ENCODE measurements around the gene CALML3.
A peak's percentile ranks its signal among the peaks of the same experiment; 100 is the strongest.

The CALML3 gene

GRCh38 chr10:5545011-5545410, 20.2 kb downstream of the CALML3 start:
- DNase-seq: peak; percentile 15

GRCh38 chr10:5545426-5545777, 20.6 kb downstream of the CALML3 start:
- DNase-seq: no peak

DNA sequence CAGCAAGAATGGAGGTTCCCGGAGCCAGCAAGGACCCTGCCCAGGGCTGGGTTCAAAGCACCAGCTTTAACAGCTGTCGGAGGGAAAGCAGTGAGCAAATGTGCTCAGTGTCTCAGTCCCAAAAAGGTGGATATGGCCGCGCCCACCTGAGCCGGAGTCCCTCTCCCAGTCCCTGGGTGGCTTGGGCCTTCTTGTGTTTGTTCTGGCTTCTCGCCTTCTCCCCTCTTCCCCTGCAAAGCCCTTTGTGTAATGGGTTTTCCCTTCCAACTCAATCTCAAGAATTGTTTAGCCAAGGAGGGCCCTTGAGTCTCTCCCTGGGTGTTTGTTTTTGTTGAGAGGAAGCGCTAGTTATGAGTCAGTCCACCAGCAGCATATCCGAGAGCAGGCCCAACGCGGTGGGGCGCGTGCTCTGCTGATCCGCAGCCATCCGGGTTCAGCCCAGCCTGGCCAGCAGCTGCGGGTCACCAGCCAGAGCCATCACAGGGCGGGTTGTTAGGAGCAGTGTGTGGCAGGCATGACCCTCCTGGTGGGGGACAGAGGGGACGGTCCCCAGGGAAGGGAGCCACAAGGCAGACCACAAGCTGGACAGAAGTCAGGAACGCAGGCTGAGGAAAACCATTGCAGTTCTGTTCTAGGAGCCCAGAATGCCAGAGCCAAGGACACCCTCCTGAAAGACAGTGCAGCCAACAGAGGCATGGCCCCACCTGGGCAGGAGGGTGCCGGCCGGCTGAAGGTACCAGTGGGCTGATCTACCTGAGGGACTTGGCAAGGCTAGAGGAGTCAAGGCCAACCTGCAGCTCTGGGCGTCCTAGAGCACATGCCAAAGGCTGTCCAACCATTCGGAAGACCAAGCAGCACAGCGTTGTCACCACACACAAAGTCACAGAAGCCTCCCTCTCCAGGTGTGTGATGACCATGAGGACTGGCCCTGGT, 21.3 kb downstream of the CALML3 start:
- peak; percentile 38 for DNase-seq

- DNase-seq: peak; percentile 43
Measured at GRCh38 chr10:5546891-5547680, 22.3 kb downstream of the CALML3 start.

DNA sequence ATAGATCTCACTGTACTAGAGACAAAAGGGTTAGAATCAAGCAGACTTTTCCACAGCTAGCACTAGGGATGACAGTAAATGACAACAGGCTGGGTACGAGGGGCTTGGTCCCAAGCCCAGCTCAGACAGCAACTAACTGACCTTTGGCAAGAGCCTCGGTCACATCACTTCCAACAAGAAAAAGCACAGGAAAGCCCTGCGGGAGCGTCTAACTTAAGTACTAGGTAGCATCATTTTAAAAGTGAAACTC, 22.8 kb downstream of the CALML3 start:
- no peak for DNase-seq

DNA sequence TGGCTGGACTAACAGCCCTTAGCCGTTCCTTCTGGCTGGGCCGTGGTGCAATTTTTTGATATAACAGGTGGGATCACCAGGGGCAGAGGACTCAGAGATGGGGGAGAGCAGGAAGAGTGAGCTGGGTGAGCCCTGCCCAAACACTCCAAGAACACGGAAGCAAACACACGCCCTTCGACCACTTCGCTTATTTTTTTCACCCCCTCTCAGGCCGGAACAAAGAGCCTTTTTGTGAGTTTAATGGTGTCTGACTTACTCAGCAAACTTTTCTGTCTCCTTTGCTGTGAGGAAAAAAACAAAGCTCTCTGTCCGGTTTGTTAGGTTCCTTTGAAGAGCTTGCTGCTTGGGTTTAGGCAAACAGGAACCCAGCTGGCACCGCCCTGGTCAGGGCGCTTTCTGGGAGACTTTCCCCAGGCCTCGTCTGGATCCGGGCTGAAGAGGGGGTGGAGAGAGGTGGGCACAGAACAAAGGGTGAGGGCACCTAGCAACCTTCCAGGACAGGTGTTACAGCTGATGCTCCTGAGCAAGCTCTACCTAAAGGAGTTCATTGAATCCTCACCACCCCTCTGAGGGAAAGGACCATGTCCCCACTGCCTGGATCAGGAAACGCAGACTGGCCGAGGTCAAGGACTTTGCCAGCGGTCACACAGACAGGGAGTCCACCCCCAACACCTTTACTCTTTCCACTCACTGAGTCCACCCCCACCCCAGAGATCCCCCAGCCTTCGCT, 23.3 kb downstream of the CALML3 start:
- DNase-seq: no peak

DNA sequence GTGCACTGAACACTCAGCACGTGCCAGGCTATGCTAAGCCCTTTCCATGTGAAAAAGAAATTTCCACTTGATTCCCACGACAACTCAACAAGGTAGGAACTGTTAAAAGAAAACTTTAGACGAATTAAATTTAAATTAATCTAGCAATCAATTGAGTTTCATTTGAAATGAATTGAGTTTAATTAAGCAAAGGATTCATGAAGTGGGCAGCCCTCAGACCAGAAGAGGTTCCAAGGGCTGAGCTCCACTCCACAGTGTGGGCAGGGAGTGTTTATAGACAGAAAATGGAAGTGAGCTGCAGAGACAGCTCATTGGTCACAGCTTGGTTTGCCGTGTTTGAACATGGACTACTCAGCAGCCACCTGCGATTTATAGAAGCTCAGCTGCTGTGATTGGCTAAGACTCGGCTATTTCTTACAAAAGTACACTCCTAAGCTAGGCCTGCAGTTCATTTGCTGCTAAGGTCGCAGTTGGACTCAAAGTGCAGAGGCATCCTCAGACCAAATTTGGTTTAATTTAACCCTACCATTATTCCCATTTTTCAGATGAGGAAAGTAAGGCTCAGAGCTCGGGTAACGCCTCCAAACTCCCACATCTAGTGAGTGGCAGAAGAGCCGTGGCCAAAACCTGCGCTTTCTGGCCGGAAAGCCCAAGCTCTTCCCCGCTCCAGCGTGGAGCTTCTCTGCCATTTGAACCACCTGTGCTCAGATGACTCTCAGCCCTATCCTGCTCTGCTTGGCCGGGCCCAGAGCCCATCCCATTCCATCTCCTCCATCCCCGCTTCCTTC, 24.9 kb downstream of the CALML3 start:
- DNase-seq: no peak

DNA sequence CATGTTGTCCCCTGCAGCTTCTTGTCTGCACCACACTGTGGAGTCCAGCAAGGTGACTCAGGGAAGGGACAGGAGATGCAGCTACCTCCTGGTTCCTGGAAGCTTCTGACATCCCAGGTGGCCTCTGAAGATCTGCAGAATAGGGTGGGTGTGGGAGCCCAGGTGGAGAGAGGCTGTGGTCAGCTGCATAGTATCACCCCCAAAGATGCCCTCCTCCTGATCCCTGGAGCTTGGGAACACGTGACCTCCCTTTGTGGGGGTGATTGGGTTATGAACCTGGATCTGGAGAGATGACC, 25.4 kb downstream of the CALML3 start:
- DNase-seq: no peak

DNA sequence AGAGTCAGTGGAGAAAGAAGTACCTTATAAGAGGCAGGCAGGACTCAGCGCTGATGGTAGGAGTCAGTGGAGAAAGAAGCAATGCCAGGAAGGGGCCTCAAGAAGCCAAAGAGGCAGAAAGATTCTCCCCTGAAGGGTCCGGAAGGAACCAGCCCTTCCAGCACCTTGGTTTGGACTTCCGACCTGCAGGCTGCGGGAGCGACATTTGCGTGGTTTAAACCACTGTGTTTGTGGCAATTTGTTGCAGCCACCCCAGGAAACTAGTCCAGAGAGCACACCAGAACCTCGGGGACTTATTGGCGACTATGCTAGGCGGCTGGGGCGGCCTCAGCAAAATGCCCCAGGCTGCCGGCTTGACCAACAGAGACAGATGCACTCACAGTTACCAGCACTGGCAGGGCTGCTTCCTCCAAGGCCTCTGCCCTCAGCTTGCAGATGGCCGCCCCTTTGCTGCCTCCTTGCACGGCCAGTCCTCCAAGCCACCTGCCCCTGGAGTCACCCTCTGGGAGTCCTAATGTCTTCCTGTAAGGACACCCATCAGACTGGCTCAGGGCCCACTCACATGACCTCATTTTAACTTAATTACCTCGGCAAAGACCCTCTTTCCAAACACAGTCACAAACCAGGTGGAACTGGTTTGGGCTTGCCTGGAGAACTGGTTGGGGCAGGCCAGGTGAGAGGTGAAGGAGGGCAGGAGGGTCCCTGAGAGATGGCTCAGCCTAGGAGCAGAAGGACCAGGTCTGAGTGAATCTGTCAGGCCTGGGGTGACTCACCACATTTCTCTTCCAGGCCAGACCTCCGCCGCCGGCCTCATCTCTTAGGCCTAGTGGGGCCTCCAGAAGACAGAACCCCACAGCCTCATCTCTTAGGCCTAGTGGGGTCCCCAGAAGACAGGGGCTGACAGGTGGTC, 26.1 kb downstream of the CALML3 start:
- no peak for DNase-seq

DNA sequence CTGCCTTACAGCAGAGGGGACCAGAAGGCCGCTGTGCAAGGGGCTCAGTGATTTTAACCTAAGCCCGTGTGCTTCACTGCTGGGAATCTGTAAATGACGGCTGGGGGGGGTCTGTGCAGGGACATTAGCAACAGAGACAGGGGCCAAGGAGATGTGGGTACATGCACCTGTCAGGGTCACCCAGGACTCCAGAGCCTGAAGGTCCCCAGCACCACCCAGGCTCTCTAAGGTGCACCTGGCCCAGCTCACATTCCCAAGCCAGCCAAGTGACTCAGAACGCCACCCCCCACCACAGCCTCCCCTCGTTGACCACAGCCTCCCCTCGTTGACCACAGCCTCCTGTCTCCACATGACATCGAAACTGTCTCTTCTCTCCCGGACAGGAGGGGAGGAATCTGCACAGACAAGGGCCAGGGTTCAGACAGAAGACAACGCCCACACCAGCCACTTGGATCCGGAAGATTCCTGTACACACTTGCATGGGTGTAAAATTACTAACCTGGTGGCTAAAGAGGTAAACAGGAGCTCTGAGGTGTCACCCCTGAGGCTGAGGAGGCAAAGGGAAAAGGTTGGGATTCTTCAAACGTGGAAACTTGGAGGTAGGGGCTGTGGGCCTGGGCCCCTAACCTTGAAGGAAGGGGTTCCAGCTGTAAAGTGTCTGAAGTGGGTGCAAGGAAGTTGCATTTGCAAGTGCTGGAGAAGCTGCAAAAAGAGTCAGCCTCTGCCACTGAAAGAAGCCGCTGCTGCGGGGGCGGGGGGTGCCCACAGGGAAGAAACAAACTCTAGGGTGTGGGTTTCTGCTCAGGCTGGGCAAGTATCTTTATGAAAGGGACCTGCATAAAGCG, 27.0 kb downstream of the CALML3 start:
- peak; percentile 86 for DNase-seq

- DNase-seq: no peak
Measured at GRCh38 chr10:5552376-5553321, 27.9 kb downstream of the CALML3 start.

DNA sequence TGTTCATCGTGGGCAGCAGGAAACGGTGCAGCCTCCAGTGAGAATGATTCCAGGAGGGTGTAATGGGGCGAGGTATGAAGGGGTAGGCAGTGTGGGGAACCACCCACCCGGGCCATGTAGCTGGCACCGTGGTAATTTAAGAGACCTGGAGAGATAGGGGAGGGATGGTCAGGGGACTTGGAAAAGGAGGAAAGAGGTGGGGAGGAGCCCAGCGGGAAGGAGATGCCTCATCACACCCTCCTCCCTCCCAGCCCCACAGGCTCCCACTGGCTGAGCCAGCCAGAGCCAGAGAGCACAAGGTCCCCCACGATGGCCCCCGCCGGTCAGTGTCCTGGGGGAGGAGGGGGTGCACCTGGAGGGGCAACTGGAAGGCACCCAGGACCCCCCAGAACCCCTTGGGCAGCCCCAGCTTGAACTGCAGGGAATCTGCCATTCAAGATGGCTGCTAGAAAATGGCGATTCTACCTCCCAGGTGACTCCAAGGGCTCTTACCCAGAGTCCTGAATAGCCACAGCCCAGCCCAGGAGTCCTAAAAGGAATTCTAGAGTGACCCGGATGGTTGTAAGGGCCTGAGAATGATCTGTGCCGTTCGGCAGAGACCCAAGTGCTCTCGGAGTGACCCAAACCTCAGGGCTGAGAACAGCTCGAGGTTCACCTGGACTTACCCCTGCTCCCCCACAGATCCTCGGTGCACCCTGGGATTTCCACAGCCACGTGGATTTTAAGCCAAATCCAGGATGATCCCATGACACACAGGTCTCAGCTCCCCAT, 28.8 kb downstream of the CALML3 start:
- no peak for DNase-seq

DNA sequence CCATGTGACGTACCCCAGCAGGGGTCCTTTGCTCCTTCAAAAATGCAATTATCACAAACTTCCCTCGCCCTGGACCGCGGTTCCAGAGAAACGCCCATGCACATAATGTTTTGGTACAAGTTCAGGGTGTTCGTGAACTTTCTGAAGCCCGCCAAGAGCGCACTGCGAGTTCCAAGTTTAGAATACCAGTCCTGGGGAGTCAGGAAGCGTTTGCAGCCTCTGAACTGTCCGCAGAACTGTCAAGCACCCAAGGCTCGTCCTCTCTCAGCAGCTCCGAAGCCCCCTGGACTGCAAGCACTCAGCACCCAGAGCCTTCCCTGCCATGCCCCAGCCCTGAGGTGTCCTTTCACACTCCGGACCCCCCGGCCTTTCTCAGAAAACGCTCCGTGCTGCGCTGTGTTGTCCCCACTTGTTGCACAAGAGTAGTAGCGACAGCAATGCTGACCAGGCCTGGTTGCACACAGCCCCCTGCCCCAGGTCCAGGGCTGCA, 30.3 kb downstream of the CALML3 start:
- no peak for DNase-seq

GRCh38 chr10:5555881-5556280, 31.1 kb downstream of the CALML3 start:
- DNase-seq: no peak

- DNase-seq: peak; percentile 38
Measured at GRCh38 chr10:5556576-5556975, 31.8 kb downstream of the CALML3 start.

DNA sequence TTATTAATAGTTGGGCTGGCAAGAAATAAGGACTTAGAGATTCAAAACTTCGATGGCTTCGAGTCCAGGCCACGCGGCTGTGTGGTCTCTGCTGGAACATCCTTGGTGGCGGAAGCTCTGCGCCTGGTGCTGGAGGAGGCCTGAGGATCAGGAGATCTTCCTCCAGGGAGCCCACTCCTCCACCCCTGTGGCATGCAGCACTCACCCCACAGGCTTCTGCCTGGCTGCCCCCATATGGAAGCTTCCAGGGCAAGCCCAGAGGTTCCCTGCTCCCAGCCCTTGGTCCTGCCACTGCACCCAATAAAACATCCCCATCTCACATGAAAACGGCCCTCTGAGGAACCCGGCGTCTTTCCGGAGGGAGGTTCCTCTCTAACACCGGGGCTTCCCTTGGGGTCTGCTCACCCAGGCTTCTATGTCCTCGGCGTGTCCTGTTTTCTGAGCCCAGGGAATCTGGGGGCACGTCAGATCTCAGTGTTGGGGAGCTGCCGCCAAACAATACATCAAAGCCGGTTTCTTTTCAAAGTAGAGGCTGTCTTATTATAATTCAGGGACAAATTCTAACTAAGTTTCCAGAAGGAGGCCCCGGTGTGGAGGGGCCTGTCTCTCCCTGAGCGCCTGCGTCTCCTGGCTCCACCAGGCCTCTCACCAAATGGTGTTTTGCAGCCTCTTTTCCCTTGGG, 32.4 kb downstream of the CALML3 start:
- peak; percentile 43 for DNase-seq

DNA sequence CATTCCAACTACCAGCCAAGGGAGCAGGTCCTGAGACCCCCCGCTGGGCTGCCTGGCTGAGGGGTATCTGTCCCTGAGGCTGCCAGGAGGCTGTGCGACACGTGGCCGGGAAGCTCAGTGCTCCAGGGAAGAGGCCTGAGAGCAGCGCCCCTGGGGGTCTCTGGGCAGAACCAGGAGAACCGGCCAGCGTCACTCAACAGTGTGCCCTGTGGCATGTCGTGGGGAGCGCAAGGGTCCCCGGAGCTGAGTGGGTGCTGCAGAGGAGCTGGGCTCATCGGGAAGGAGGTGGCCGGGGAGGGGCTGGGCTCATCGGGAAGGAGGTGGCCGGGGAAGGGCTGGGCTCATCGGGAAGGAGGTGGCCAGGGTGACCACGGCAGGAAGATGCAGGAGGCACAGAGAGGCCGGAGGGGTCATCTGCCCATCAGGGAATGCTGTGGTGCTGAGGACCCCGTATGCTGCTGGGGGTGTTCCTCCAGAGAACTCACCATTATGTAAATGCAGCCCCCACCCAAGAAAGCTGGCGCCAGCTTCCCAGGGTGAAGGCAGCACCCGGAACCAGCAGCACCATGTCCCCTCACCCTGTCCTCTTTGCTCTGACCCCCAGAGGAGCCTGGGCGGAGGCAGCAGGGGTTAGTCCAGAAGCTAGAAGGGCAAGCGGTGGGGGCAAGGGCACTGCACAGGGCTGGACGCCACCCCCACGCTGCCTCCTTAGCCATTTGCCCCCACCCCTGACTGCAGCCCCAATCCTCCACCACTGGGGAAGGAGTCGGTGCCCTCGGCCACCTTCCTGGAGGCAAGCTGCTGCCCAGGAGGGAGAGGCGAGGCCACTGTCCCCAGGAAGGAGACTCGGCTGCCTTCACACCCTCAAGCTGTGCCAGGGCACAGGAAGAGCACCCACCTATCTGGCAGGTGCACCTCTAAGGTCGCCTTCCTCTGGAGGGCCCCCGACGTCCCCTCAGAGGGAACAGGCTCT, 33.3 kb downstream of the CALML3 start:
- peak; percentile 43 for DNase-seq

All from activated CD8-positive, alpha-beta memory T cell treated with anti-CD3 and anti-CD28 coated beads, Interleukin-2, amount 50 U/mL, for 48 hours (primary cell).